Stimulated activated CD4-positive, alpha-beta T cell treated with anti-CD3 and anti-CD28 coated beads, TNF-alpha, amount 100 ng/mL, for 24 hours (primary cell): ENCODE results near the gene KCNJ11.
A peak's percentile ranks its signal among the peaks of the same experiment; 100 is the strongest.

ENCODE experiments used
- DNase-seq, 3 experiments: peaks; one replicate each; pipeline ENCODE4 v3.0.0-alpha.2; 2020; ENCODE audit warnings: low read depth in 3 of 3

The KCNJ11 gene

DNA sequence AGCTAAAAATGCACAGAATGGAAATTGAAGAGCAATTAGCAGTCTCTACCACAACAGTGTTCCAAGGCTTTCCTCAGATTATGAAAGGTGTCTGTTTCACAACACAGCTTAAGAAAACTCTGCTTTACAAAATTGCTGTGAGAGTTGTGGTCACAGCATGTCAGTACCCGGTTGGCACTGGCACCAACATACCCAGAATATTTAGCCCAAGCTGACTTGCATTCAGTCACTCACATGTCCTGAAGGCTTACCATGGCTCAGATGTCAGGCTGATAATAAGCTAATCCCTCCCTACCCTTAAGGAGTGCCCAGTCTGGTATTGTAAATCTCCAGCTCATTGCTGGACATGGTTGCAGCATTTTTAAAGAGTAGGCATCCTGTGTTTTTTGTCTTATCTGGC is 22.0 kb downstream of the KCNJ11 start:
- DNase-seq, result no peak

DNA sequence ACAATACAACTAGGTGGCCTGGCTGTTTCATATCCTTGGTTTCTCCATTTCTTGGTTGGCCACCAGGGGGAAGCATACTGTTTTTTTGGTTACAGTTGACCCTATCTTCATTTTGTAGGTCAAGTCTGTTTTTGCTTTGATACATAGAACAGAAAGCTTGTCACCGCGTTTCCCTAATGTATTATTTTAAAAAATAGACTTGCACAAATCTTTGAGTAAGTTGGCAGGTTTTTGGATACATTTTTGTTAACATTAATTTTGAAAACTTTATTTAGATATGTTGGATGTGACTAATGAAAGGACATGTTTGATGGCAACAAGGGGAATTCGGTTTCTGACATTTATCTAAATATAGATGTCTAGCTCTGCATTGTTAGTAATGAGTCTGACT is 33.9 kb downstream of the KCNJ11 start:
- peak; percentile 42 to 51 (median 44) for DNase-seq

DNA sequence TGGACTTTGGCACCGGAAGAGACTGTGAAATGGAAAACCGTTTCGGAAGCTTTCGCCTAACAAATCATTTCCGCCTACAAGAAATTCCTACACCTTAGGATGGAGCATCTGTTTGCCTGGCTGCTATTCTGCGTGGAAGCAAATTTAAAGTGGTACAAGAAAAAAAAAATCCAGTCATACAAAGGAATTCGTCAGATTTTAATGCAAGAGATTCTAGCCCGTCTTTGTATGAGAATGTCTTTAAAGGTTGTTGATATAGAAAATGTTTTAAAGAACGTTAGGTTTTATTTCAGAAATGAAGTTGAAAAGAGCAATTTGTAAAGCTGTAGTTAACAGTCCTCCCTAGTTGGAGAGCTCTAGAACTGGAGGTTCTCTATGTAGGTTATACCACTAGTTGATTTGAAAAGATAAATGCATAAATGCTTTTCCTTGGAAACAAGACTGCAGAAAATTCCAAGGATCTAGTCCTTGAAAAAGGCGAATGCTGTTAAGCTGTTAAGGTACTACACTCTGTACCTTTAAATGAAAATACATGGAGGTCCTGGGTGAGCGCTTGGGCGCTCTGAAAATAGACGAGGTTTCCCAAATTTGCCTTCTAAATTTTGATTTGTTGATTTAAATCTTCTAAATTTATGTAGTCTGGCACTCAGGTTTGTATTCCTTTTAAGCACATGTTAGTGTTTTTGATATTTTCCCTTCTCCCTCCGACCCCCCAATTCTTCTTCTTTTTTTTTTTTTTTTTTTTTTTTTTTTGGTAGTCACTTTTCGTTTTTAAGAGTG is 34.4 kb downstream of the KCNJ11 start:
- DNase-seq, result no peak

DNA sequence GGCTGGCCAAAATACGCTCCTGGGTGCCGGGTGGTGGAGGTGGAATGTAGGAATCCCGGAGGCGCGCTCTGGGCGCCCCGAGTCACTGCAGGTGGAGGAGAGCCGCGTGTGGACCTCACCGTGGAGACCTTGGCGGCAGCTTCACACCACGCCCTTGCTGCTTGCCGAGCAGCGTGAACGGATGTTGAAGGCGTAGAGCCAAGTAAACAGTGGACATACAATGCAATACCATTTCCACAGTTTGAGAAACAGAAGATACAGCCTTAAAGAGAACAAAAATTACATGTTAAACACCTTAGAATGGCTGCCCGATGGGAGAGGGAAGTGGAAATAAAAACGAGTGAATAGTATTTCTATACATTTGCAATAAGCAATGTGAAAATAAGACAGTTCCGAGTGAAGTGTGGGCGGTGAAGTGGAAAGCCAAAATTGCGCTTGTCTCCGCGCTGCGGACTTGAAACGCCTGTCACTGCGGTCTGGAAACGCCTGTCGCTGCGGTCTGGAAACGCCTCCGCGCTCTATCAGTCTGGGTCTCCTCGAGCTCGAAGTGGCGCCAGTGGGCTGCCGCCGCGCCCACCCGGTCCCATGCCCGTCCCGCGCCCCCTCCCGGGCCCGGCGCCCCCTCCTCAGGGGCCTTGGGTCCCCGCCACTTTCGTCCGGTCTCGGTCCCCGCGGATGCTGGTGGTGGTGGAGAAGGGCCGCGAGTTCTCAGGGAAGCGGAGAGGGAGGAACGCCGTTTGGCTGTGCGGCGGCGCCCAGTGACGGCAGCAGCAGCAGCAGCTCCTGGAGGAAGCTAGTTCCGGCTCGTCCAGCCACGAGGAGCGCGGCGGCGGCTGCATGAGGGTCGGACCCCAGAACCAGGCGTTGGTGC is 35.3 kb downstream of the KCNJ11 start:
- DNase-seq, result peak in 2 of 3 experiments; percentile 38 to 76

DNA sequence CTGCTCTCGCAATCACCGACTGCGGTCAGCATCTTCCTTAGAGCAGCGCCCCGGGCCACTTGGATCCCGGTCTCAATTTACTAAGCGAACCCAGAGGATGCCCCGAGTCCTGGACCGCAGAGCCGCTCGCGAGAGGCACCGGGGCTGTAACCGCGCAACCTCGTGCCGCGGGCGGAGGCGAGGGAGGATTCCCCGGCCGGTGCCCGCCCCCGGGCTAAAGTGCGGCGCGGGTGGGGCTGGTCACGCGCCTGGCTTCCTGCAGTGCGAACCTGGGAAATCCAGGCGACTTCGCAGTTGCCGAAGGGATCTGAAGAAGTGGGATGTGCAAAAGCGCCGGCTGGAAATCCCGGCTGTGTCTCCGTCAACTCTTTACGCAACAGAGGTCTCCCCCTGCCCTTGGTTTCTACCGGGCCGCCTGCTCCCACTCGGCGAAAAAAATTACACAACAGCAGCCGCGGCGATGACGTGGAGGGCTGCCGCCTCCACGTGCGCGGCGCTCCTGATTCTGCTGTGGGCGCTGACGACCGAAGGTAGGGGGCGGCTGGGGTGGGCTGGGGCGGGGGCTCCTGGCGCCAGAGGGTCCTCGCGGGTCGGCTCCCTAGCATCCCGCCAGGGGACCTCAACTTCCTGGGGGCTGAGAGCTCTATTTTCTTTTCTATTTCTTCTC is 36.8 kb downstream of the KCNJ11 start, which contains the start of gene NCR3LG1:
Gene NCR3LG1 (plus strand): TSS at position 291 of the 667 bp plus-strand sequence. CDS start 170 bp downstream, at position 461.
- peak; percentile 21 to 54 (median 41) for DNase-seq

DNA sequence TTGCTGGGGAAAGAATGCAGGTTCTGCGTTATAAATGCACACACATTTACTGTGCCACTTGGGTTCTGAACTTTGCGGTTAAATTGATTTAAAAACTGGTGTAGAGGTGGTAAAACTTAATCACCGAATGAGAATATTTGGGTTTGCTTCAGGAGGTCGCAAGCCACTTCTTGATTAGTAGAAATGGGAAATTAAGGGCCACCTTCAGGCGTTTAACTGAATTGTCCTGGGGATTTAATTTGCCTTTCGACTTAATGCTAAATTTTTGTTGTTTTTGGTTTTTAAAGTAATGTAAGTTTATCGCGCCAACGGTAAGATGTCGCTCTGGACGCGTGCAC is 37.3 kb downstream of the KCNJ11 start:
- DNase-seq, result no peak

DNA sequence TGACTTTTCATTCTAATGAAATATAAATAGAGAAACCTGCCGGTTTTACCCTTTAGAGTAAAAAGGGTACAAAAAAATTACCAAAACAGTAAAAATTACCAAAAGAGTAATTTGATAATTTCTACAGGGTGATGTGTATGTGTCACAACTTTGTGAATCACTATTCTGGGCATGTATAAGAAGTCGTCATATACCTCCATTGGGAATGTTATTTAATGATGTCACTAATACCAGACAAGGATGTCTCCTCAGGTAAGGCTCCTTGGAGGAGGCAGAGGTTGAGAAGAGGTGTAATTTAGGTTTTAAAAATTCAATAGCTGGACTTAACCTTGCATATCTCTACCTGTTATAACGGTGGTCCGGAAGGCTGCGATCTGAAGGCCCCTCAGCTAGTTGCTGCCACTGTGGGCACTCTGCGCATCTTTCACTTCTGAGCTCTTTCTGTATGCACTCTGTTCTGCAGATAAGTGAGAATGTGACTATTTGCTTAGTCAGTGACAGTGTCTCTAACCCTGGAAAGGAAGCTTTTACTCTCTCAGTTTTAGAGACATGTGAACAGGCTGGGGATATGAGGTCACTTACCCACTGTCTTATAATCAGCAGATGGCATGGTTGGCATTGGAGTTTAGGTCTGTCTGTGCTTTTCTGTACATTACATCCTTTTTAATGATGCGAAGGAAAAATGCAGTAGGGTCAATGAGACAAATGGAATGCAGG is 37.8 kb downstream of the KCNJ11 start:
- no peak for DNase-seq

DNA sequence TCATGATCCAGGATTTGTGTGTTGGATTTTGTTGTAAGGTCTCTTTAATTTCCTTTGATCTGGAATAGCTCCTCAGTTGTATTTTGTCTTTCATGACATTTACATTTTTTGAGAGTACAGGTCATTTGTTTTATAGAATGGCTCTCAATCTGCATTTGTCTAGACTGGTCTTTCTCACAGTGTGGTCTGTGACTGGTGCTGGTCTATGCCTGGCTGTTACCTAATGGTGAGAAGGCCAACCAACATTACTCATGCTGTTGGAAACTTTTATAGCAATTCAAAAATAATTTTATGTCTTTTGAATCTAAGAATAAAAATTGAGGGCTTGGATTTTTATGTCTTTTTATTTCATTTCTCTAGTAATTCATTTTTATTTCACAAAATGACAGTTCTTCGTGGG is 40.8 kb downstream of the KCNJ11 start:
- no peak for DNase-seq

DNA sequence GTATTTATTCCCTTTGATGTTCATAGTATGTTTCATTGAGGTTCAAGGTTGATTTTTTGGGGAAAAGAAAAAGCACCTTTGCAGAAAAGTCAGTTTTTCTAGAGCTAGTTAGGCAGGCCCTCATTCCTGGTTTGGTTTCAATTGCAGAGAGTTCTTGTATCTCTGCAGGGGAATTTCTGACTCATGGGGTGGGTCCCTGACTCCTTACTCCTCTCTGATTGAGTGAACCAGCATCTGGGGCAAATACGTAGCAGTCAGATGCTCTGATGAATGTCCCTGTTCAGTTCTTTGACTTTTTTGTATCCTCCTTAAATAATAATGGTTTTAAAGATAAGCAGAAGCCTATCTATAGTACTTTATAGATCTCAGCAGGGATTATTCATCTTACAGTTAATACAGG is 44.6 kb downstream of the KCNJ11 start:
- peak; percentile 27 to 40 (median 33) for DNase-seq

DNA sequence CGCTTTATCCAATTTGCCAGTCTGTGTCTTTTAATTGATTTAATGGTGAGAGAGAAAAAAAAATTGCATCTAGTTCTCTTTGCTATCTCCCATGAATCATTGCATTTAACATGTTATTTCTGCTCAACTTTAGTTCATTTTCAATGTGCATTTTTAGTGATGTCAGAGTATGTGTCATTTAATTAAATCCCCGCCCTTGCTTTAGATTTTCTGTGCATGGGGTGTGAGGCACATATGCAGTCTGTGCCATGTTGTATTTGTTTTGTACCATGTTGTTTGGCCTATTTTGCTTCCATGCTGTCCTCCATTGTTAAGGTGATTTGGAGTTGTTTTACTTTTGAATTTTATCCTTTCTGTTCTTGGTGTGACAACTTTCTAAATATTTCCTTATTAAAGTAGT is 45.2 kb downstream of the KCNJ11 start:
- no peak for DNase-seq
